ENCODE data around the gene OR1D5. TPM values are rescaled to one million over a fixed set of nuclear protein-coding genes. Genes with fewer than 3 reads are reported as not detected.

OR1D5 gene
- total and polyA plus RNA-seq, 8 donors = not detected

DNA sequence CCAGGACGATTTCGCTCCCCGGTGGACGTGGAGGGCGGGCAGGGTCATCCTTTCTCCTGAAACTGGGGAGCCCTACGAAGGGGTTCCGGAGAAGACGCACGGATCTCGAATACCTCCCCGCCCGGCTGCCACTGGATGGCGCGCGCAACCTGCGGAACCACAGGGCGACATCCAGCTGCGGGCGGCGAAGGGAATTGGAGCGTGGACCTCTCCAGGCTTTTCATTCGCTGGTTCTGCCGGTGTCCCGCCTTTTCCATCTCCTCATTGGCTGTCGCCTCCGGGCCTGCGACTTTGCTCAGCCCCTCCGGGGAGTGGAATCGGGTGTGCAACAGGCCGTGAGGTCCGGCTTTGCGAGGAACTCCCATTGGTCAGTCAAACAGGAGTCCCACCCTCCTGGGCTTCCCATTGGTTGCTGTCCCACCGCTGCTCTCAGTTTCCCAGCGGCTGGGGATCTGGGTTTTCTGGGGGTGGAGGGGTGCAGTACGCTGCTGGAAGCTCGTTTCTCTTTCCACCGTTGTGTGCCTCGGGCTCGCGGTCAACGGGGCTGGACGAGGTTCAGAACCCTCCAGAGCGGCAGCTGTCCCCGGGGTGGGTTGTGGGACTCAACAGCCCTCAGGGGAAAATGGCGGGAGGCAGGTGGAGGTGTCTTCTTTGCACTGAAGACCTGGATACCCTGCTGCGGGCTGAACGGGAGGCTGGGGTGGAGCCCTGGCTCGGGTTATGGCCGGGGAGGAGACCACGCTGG is 14.5 kb downstream of the OR1D5 start:
- FAIRE-seq (peak; percentile 90), DNase-seq (peak; percentile 92 to 99 (median 94)), ATAC-seq (peak; percentile 98 to 99 (median 99))
- no peaks in the 10 kb centered on the region for H3K4me1 ChIP-seq
- 0 to 1% methylated on average over 48 to 50 of the region's 50 CpGs for WGBS, 2 donors
- TF ChIP-seq, protein P1, sequence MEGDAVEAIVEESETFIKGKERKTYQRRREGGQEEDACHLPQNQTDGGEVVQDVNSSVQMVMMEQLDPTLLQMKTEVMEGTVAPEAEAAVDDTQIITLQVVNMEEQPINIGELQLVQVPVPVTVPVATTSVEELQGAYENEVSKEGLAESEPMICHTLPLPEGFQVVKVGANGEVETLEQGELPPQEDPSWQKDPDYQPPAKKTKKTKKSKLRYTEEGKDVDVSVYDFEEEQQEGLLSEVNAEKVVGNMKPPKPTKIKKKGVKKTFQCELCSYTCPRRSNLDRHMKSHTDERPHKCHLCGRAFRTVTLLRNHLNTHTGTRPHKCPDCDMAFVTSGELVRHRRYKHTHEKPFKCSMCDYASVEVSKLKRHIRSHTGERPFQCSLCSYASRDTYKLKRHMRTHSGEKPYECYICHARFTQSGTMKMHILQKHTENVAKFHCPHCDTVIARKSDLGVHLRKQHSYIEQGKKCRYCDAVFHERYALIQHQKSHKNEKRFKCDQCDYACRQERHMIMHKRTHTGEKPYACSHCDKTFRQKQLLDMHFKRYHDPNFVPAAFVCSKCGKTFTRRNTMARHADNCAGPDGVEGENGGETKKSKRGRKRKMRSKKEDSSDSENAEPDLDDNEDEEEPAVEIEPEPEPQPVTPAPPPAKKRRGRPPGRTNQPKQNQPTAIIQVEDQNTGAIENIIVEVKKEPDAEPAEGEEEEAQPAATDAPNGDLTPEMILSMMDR (IDR thresholded peaks at IDR 0.05) = peak in 3 of 4 donors; percentile 25 to 52 (median 43)
- peak overlapping the region; percentile 40 to 55 (median 50) for H3K4me3 ChIP-seq
- no peaks in the 10 kb centered on the region for H3K27me3 ChIP-seq
- H3K36me3 ChIP-seq = no peaks in the 10 kb centered on the region
- peak overlapping the region; percentile 13 to 74 (median 36) for H3K27ac ChIP-seq
- no peaks in the 10 kb centered on the region for H3K9me3 ChIP-seq
- intact Hi-C loops (cut with DNase I) = loop anchor here in 1 of 3 donors (10.0 kb wide), 1 partner anchor 596 kb away; no protein-coding TSS in a partner anchor

- Histone ChIP-seq H3K36me3 (no peaks in the 10 kb centered on the region), H3K4me3 (no peak overlapping the region), H3K27ac (no peak overlapping the region), H3K27me3 (no peaks in the 10 kb centered on the region), H3K4me1 (no peaks in the 10 kb centered on the region), H3K9me3 (no peaks in the 10 kb centered on the region)
- no peak for DNase-seq
- ATAC-seq = no peak
- intact Hi-C loops (cut with DNase I) = loop anchor here in 1 of 3 donors (10.0 kb wide), 1 partner anchor 598 kb away; no protein-coding TSS in a partner anchor
- WGBS, 2 donors = 81 to 85% methylated on average over 3 of the region's 3 CpGs
- FAIRE-seq = no peak
- TF ChIP-seq, protein P1 (IDR thresholded peaks at IDR 0.05) = no peak
Measured at GRCh38 chr17:3046753-3047152, 16.7 kb downstream of the OR1D5 start.

GRCh38 chr17:3043737-3044365 is 19.6 kb downstream of the OR1D5 start:
- ATAC-seq = no peak
- no peaks in the 10 kb centered on the region for H3K4me1 ChIP-seq
- H3K27me3 ChIP-seq = no peaks in the 10 kb centered on the region
- no peak for FAIRE-seq
- H3K4me3 ChIP-seq = no peak overlapping the region
- WGBS, 2 donors = 61% methylated on average over 11 of the region's 11 CpGs
- H3K9me3 ChIP-seq = no peaks in the 10 kb centered on the region
- intact Hi-C loops (cut with DNase I) = loop anchor here in 1 of 3 donors (10.0 kb wide), 1 partner anchor 601 kb away; no protein-coding TSS in a partner anchor
- DNase-seq = no peak
- H3K27ac ChIP-seq = no peak overlapping the region
- TF ChIP-seq, protein P1 (IDR thresholded peaks at IDR 0.05) = no peak
- H3K36me3 ChIP-seq = no peaks in the 10 kb centered on the region

DNA sequence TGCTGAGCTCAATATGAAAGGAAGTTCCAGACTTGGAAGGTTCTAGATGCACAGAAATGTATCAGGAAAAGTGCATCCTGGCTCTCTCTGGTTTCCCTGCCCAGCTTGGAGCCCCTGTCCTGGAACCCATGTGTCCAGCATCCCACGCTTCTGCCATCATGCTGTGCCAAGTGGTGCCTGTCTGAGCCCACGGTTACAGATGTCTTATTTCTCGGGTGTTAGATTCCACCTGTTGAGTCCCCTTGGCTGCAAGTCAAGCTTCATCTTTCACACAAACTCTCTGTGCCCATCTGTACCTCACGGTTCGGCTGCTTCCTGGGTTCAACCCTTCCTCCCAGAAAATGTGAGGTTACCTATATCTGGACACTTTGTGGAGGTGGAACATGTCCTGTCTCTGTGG is 22.5 kb downstream of the OR1D5 start:
- ATAC-seq (no peak), FAIRE-seq (no peak), DNase-seq (peak in 1 of 6 donors; percentile 9)
- Histone ChIP-seq H3K9me3 (no peaks in the 10 kb centered on the region), H3K27ac (no peak overlapping the region), H3K36me3 (no peaks in the 10 kb centered on the region), H3K27me3 (no peaks in the 10 kb centered on the region), H3K4me1 (no peaks in the 10 kb centered on the region), H3K4me3 (no peak overlapping the region)
- 38% methylated on average over 5 of the region's 5 CpGs for WGBS, 2 donors
- intact Hi-C loops (cut with DNase I) = loop anchor here in 1 of 3 donors (10.0 kb wide), 1 partner anchor 604 kb away; no protein-coding TSS in a partner anchor
- TF ChIP-seq, protein P1 (IDR thresholded peaks at IDR 0.05) = no peak

Measured in pancreas (tissue), 10 donors.